ENCODE data around the gene LGR5. TPM values are rescaled to one million over a fixed set of nuclear protein-coding genes. Genes with fewer than 3 reads are reported as not detected.

The LGR5 gene
- total and polyA plus RNA-seq, 2 of the 13 experiments (the other 11 are each of a cell fraction or from before 2014, with no cell fraction given) = 37.0 to 121 TPM

- TF ChIP-seq FUBP1 (CRISPR knock-in tag; IDR thresholded peaks at IDR 0.05; ENCODE audit: borderline replicate concordance) (no peak), ATF3 (CRISPR knock-in tag; IDR thresholded peaks at IDR 0.05) (0 out of 2 replicates have a peak, but pooled peaks have one; percentile 47), ZSCAN9 (CRISPR knock-in tag; IDR thresholded peaks at IDR 0.05; ENCODE audit: borderline replicate concordance) (no peak), KLF16 (CRISPR knock-in tag; IDR thresholded peaks at IDR 0.05) (no peak), ONECUT2 (CRISPR knock-in tag; IDR thresholded peaks at IDR 0.05) (no peak), CSRNP1 (CRISPR knock-in tag; IDR thresholded peaks at IDR 0.05) (no peak), ZNF768 (CRISPR knock-in tag; IDR thresholded peaks at IDR 0.05) (no peak), ZNF790 (CRISPR knock-in tag; IDR thresholded peaks at IDR 0.05; ENCODE audit: borderline replicate concordance) (no peak), ZNF431 (CRISPR knock-in tag; IDR thresholded peaks at IDR 0.05; ENCODE audit: borderline replicate concordance, low read depth) (no peak), POGZ (CRISPR knock-in tag; IDR thresholded peaks at IDR 0.05) (peak; percentile 80)
- TF ChIP-seq, protein P1, sequence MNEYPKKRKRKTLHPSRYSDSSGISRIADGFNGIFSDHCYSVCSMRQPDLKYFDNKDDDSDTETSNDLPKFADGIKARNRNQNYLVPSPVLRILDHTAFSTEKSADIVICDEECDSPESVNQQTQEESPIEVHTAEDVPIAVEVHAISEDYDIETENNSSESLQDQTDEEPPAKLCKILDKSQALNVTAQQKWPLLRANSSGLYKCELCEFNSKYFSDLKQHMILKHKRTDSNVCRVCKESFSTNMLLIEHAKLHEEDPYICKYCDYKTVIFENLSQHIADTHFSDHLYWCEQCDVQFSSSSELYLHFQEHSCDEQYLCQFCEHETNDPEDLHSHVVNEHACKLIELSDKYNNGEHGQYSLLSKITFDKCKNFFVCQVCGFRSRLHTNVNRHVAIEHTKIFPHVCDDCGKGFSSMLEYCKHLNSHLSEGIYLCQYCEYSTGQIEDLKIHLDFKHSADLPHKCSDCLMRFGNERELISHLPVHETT (CRISPR knock-in tag; conservative IDR thresholded peaks at IDR 0.05) = no peak
- TF ChIP-seq, protein P2, sequence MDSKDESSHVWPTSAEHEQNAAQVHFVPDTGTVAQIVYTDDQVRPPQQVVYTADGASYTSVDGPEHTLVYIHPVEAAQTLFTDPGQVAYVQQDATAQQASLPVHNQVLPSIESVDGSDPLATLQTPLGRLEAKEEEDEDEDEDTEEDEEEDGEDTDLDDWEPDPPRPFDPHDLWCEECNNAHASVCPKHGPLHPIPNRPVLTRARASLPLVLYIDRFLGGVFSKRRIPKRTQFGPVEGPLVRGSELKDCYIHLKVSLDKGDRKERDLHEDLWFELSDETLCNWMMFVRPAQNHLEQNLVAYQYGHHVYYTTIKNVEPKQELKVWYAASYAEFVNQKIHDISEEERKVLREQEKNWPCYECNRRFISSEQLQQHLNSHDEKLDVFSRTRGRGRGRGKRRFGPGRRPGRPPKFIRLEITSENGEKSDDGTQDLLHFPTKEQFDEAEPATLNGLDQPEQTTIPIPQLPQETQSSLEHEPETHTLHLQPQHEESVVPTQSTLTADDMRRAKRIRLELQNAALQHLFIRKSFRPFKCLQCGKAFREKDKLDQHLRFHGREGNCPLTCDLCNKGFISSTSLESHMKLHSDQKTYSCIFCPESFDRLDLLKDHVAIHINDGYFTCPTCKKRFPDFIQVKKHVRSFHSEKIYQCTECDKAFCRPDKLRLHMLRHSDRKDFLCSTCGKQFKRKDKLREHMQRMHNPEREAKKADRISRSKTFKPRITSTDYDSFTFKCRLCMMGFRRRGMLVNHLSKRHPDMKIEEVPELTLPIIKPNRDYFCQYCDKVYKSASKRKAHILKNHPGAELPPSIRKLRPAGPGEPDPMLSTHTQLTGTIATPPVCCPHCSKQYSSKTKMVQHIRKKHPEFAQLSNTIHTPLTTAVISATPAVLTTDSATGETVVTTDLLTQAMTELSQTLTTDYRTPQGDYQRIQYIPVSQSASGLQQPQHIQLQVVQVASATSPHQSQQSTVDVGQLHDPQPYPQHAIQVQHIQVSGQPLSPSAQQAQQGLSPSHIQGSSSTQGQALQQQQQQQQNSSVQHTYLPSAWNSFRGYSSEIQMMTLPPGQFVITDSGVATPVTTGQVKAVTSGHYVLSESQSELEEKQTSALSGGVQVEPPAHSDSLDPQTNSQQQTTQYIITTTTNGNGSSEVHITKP (CRISPR knock-in tag; IDR thresholded peaks at IDR 0.05; ENCODE audit: low read depth) = no peak
- TF ChIP-seq, protein P3, sequence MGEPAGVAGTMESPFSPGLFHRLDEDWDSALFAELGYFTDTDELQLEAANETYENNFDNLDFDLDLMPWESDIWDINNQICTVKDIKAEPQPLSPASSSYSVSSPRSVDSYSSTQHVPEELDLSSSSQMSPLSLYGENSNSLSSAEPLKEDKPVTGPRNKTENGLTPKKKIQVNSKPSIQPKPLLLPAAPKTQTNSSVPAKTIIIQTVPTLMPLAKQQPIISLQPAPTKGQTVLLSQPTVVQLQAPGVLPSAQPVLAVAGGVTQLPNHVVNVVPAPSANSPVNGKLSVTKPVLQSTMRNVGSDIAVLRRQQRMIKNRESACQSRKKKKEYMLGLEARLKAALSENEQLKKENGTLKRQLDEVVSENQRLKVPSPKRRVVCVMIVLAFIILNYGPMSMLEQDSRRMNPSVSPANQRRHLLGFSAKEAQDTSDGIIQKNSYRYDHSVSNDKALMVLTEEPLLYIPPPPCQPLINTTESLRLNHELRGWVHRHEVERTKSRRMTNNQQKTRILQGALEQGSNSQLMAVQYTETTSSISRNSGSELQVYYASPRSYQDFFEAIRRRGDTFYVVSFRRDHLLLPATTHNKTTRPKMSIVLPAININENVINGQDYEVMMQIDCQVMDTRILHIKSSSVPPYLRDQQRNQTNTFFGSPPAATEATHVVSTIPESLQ (CRISPR knock-in tag; conservative IDR thresholded peaks at IDR 0.05) = no peak
Measured at GRCh38 chr12:71469258-71469750, 29.7 kb downstream of the LGR5 start (continued).
